WTC11 (cell line): ENCODE data around the gene CTDSPL. TPM values are rescaled to one million over a fixed set of nuclear protein-coding genes. Genes with fewer than 3 reads are reported as not detected.

Experiments used
- ATAC-seq: fragments of 200-7000 bp; cut with Tn5 transposase; 2 replicates; pipeline ENCODE4 v1.10.0; 2021; ENCODE audit warnings: mild to moderate bottlenecking, moderate library complexity
- CTCF ChIA-PET: fragments of 300-600 bp; sonication (Branson Sonifier 250); formaldehyde crosslinking; loops from one replicate; lab custom pipeline; 2021; ENCODE audit warnings: antibody characterized with exemption; lab: Charles Lee
- POLR2A ChIA-PET: fragments of 350-600 bp; sonication (Branson Sonifier 250); formaldehyde crosslinking; loops from one replicate; lab custom pipeline; 2021; ENCODE audit warnings: antibody characterized with exemption; lab: Charles Lee
- DNase-seq: peaks from one replicate; pipeline ENCODE4 v3.0.0; 2021; ENCODE audit warnings: low spot score
- H3K27ac Mint-ChIP-seq: 2 replicates; pipeline ENCODE4 v1.8.0; 2021; ENCODE audit warnings: mixed read lengths
- H3K27me3 Mint-ChIP-seq: 2 replicates; pipeline ENCODE4 v1.8.0; 2021; ENCODE audit warnings: low read depth, mild to moderate bottlenecking, moderate library complexity, mixed read lengths
- H3K36me3 Mint-ChIP-seq: 2 replicates; pipeline ENCODE4 v1.8.0; 2021; ENCODE audit warnings: mixed read lengths
- H3K4me1 Mint-ChIP-seq: 2 replicates; pipeline ENCODE4 v1.8.0; 2022; ENCODE audit warnings: mixed read lengths
- H3K4me3 Mint-ChIP-seq: 2 replicates; pipeline ENCODE4 v1.8.0; 2021; ENCODE audit warnings: mild to moderate bottlenecking, moderate library complexity, mixed read lengths
- H3K9me3 Mint-ChIP-seq: 2 replicates; pipeline ENCODE4 v1.8.0; 2021; ENCODE audit warnings: mixed read lengths
- ATF6 ChIP-seq: sonication (generic); formaldehyde crosslinking; IDR thresholded peaks from 2 replicates; pipeline ENCODE4 v1.8.1; 2023; ENCODE audit warnings: mild to moderate bottlenecking, missing genetic modification reagents
- CBFB ChIP-seq: sonication (generic); formaldehyde crosslinking; IDR thresholded peaks from 2 replicates; pipeline ENCODE4 v1.8.1; 2022; ENCODE audit warnings: mild to moderate bottlenecking, low read depth, missing genetic modification reagents
- CTCF ChIP-seq: fragments of 200-600 bp; IDR thresholded peaks from 2 replicates; pipeline ENCODE4 v1.8.0; 2022; ENCODE audit warnings: antibody characterized with exemption
- FOXJ3 ChIP-seq: sonication (generic); formaldehyde crosslinking; IDR thresholded peaks from 2 replicates; pipeline ENCODE4 v1.9.0; 2021; ENCODE audit warnings: missing genetic modification reagents, mild to moderate bottlenecking, borderline replicate concordance
- FOXP1 ChIP-seq: sonication (generic); formaldehyde crosslinking; IDR thresholded peaks from 2 replicates; pipeline ENCODE4 v1.8.0; 2022; ENCODE audit warnings: missing genetic modification reagents, mild to moderate bottlenecking, moderate library complexity, borderline replicate concordance
- GABPB1 ChIP-seq: sonication (generic); formaldehyde crosslinking; IDR thresholded peaks from 2 replicates; pipeline ENCODE4 v1.8.1; 2023; ENCODE audit warnings: mild to moderate bottlenecking, missing genetic modification reagents
- NR2C2 ChIP-seq: sonication (generic); formaldehyde crosslinking; IDR thresholded peaks from 2 replicates; pipeline ENCODE4 v1.8.0; 2022; ENCODE audit warnings: mild to moderate bottlenecking, missing genetic modification reagents
- TCF7 ChIP-seq: sonication (generic); formaldehyde crosslinking; IDR thresholded peaks from 2 replicates; pipeline ENCODE4 v1.8.0; 2022; ENCODE audit warnings: mild to moderate bottlenecking, low read depth, missing genetic modification reagents, moderate library complexity
- TEAD1 ChIP-seq: sonication (generic); formaldehyde crosslinking; IDR thresholded peaks from 2 replicates; pipeline ENCODE4 v1.8.0; 2022; ENCODE audit warnings: mild to moderate bottlenecking, missing genetic modification reagents
- ZNF121 ChIP-seq: sonication (generic); formaldehyde crosslinking; IDR thresholded peaks from 2 replicates; pipeline ENCODE4 v1.8.0; 2023; ENCODE audit warnings: missing genetic modification reagents
- ZNF396 ChIP-seq: fragments of 250-450 bp; sonication (Bioruptor Pico); IDR thresholded peaks from 2 replicates; pipeline ENCODE4 v1.8.0; 2021; ENCODE audit warnings: mild to moderate bottlenecking, moderate library complexity, borderline replicate concordance
- ZNF425 ChIP-seq: fragments of 250-450 bp; sonication (Bioruptor Pico); conservative IDR thresholded peaks from 2 replicates; pipeline ENCODE4 v1.9.0; 2021; ENCODE audit warnings: mild to moderate bottlenecking
- total RNA-seq: library from RNA; stranded (reverse); gene quantifications from 3 replicates; pipeline ENCODE4 v1.2.3, GENCODE V29; 2021
- TF ChIP-seq, protein P1 (sequence below): sonication (generic); formaldehyde crosslinking; IDR thresholded peaks from 2 replicates; pipeline ENCODE4 v1.8.1; 2022; ENCODE audit warnings: low read depth, mild to moderate bottlenecking, moderate library complexity, missing genetic modification reagents, borderline replicate concordance
- TF ChIP-seq, protein P2 (sequence below): sonication (generic); formaldehyde crosslinking; IDR thresholded peaks from 2 replicates; pipeline ENCODE4 v1.8.0; 2022; ENCODE audit warnings: mild to moderate bottlenecking, missing genetic modification reagents
- TF ChIP-seq, protein P3 (sequence below): sonication (generic); formaldehyde crosslinking; conservative IDR thresholded peaks from 2 replicates; pipeline ENCODE4 v1.8.1; 2022; ENCODE audit warnings: mild to moderate bottlenecking, missing genetic modification reagents

The CTDSPL gene
- total RNA-seq, 1 experiment from 2014 or later = 41.2 TPM

- no peak overlapping the region for H3K4me3 Mint-ChIP-seq
- H3K27ac Mint-ChIP-seq = no peak overlapping the region
- no peak for ATAC-seq
- TF ChIP-seq CTCF (no peak), NR2C2 (CRISPR knock-in tag) (no peak), ZNF425 (CRISPR knock-in tag) (no peak), TCF7 (CRISPR knock-in tag) (no peak), TEAD1 (CRISPR knock-in tag) (no peak), GABPB1 (CRISPR knock-in tag) (no peak), FOXJ3 (CRISPR knock-in tag) (no peak), CBFB (CRISPR knock-in tag) (no peak), FOXP1 (CRISPR knock-in tag) (no peak), ZNF396 (CRISPR knock-in tag) (no peak), ZNF121 (CRISPR knock-in tag) (no peak)
- TF ChIP-seq, protein P1, sequence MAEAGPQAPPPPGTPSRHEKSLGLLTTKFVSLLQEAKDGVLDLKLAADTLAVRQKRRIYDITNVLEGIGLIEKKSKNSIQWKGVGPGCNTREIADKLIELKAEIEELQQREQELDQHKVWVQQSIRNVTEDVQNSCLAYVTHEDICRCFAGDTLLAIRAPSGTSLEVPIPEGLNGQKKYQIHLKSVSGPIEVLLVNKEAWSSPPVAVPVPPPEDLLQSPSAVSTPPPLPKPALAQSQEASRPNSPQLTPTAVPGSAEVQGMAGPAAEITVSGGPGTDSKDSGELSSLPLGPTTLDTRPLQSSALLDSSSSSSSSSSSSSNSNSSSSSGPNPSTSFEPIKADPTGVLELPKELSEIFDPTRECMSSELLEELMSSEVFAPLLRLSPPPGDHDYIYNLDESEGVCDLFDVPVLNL (CRISPR knock-in tag) = no peak
- TF ChIP-seq, protein P2, sequence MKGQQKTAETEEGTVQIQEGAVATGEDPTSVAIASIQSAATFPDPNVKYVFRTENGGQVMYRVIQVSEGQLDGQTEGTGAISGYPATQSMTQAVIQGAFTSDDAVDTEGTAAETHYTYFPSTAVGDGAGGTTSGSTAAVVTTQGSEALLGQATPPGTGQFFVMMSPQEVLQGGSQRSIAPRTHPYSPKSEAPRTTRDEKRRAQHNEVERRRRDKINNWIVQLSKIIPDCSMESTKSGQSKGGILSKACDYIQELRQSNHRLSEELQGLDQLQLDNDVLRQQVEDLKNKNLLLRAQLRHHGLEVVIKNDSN (CRISPR knock-in tag) = no peak
- TF ChIP-seq, all 79 proteins: peak for 0
- ChIA-PET CTCF (interaction anchor here (0.8 to 0.9 kb wide), 2 partner anchors 129 to 152 kb away, joined by 3 read pairs; partner anchors contain the start of gene ACAA1), POLR2A (no interaction called here)
- Mint-ChIP-seq H3K27me3 (no peaks in the 10 kb centered on the region), H3K4me1 (peaks cover 5% of the 10 kb centered on the region), H3K9me3 (no peaks in the 10 kb centered on the region), H3K36me3 (peaks cover 10% of the 10 kb centered on the region; the same call in 1 of the 2 replicates)
- DNase-seq = no peak
Measured at GRCh38 chr3:38007754-38008090, 146.0 kb downstream of the CTDSPL start.

- no peak for ATAC-seq
- no peak for TF ChIP-seq ATF6 (CRISPR knock-in tag)
- TF ChIP-seq, protein P3, sequence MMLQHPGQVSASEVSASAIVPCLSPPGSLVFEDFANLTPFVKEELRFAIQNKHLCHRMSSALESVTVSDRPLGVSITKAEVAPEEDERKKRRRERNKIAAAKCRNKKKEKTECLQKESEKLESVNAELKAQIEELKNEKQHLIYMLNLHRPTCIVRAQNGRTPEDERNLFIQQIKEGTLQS (CRISPR knock-in tag) = no peak
- TF ChIP-seq, all 79 proteins: peak for 0
- no peaks in the 10 kb centered on the region for H3K9me3 Mint-ChIP-seq
Measured at GRCh38 chr3:38008191-38008701, 146.6 kb downstream of the CTDSPL start.

More at GRCh38 chr3:38008191-38008701, 146.6 kb downstream of the CTDSPL start:
- POLR2A ChIA-PET = no interaction called here
- Mint-ChIP-seq H3K36me3 (peaks cover 10% of the 10 kb centered on the region; the same call in 1 of the 2 replicates), H3K27ac (no peak overlapping the region), H3K27me3 (no peaks in the 10 kb centered on the region), H3K4me3 (no peak overlapping the region), H3K4me1 (peaks cover 5% of the 10 kb centered on the region)
- CTCF ChIA-PET = no interaction called here
- DNase-seq = no peak
